GM23338 (cell line): ENCODE measurements around the gene VPS41. TPM values are rescaled to one million over a fixed set of nuclear protein-coding genes. Genes with fewer than 3 reads are reported as not detected.

Source experiments
- ATAC-seq: fragments of 200-7000 bp; cut with Tn5 transposase; 3 replicates; pipeline ENCODE4 v1.9.1; 2020
- DNase-seq: peaks from one replicate; pipeline ENCODE4 v3.0.0-alpha.2; 2015; ENCODE audit warnings: low spot score
- H2AFZ ChIP-seq: fragments of 200-600 bp; sonication (generic); 2 replicates; pipeline ENCODE4 v1.8.0; 2016; ENCODE audit warnings: antibody characterized with exemption, mild to moderate bottlenecking, moderate library complexity
- H3F3A ChIP-seq: fragments of 200-600 bp; sonication (generic); replicated peaks from 2 replicates; pipeline ENCODE4 v1.8.0; 2017; ENCODE audit warnings: antibody characterized with exemption, mixed run types, low read depth
- H3K27ac ChIP-seq: fragments of 200-600 bp; sonication (generic); 2 replicates; pipeline ENCODE4 v1.6.1; 2016; ENCODE audit warnings: low read depth
- H3K27me3 ChIP-seq: fragments of 200-600 bp; sonication (generic); 2 replicates; pipeline ENCODE4 v1.8.0; 2016; ENCODE audit warnings: mild to moderate bottlenecking, mixed run types, moderate library complexity; ENCODE audit not compliant: insufficient read depth
- H3K36me3 ChIP-seq: fragments of 200-600 bp; sonication (generic); 2 replicates; pipeline ENCODE4 v1.8.0; 2016; ENCODE audit warnings: mild to moderate bottlenecking; ENCODE audit not compliant: insufficient read depth
- H3K4me1 ChIP-seq: fragments of 200-600 bp; sonication (generic); 2 replicates; pipeline ENCODE4 v1.8.0; 2016; ENCODE audit warnings: mild to moderate bottlenecking, moderate library complexity; ENCODE audit not compliant: insufficient read depth
- H3K4me2 ChIP-seq: fragments of 200-600 bp; sonication (generic); 2 replicates; pipeline ENCODE4 v1.7.1; 2017; ENCODE audit warnings: mixed run types
- H3K4me3 ChIP-seq: fragments of 200-600 bp; sonication (generic); 2 replicates; pipeline ENCODE4 v1.6.1; 2016; ENCODE audit warnings: mixed run types
- H3K79me2 ChIP-seq: fragments of 200-600 bp; sonication (generic); replicated peaks from 2 replicates; pipeline ENCODE4 v1.8.0; 2017; ENCODE audit warnings: mild to moderate bottlenecking; ENCODE audit not compliant: insufficient read depth
- H3K9me2 ChIP-seq: fragments of 200-600 bp; sonication (generic); 2 replicates; pipeline ENCODE4 v1.8.0; 2017; ENCODE audit not compliant: insufficient read depth
- H4K20me1 ChIP-seq: fragments of 200-600 bp; sonication (generic); replicated peaks from 2 replicates; pipeline ENCODE4 v1.8.0; 2017; ENCODE audit warnings: mild to moderate bottlenecking; ENCODE audit not compliant: insufficient read depth
- H3K27ac Mint-ChIP-seq: 2 replicates; pipeline ENCODE4 v1.8.0; 2020; ENCODE audit warnings: inconsistent platforms, mild to moderate bottlenecking, moderate library complexity, mixed read lengths
- H3K27me3 Mint-ChIP-seq: 3 replicates; pipeline ENCODE4 v1.8.0; 2022; ENCODE audit warnings: low read depth, mild to moderate bottlenecking, moderate library complexity, mixed read lengths, inconsistent platforms; ENCODE audit not compliant: insufficient read depth, poor library complexity
- H3K36me3 Mint-ChIP-seq: 3 replicates; pipeline ENCODE4 v1.8.0; 2021; ENCODE audit warnings: low read depth, mild to moderate bottlenecking, inconsistent platforms, moderate library complexity, mixed read lengths
- H3K4me1 Mint-ChIP-seq: 3 replicates; pipeline ENCODE4 v1.8.0; 2020; ENCODE audit warnings: mild to moderate bottlenecking, inconsistent platforms, mixed read lengths
- H3K4me3 Mint-ChIP-seq: 3 replicates; pipeline ENCODE4 v1.8.0; 2021; ENCODE audit warnings: moderate library complexity, mild to moderate bottlenecking, inconsistent platforms, mixed read lengths
- H3K9me3 Mint-ChIP-seq: 3 replicates; pipeline ENCODE4 v1.8.0; 2020; ENCODE audit warnings: moderate library complexity, mild to moderate bottlenecking, inconsistent platforms, mixed read lengths
- CREB1 ChIP-seq: fragments of 250-450 bp; sonication (Bioruptor Pico); IDR thresholded peaks from 2 replicates; pipeline ENCODE4 v1.5.0; 2020; ENCODE audit warnings: low read depth, mild to moderate bottlenecking, moderate library complexity
- CTCF ChIP-seq, 2 experiments: fragments of 200-600 bp in 1 of 2; sonication (generic) in 1 of 2; conservative IDR thresholded peaks; 2 replicates each; pipeline versions ENCODE4 v1.5.1 to v1.6.1; 2016 to 2017; ENCODE audit warnings: antibody characterized with exemption in 2 of 2, low read depth in 2 of 2, mild to moderate bottlenecking in 2 of 2, moderate library complexity in 1 of 2
- ETS1 ChIP-seq: IDR thresholded peaks from 2 replicates; pipeline ENCODE4 v1.6.1; 2016; ENCODE audit warnings: antibody characterized with exemption
- EZH2 ChIP-seq: fragments of 200-600 bp; sonication (generic); IDR thresholded peaks from one replicate; pipeline ENCODE4 v1.8.0; 2017; ENCODE audit warnings: antibody characterized with exemption, mild to moderate bottlenecking, low read depth; ENCODE audit not compliant: unreplicated experiment
- EZH2phosphoT487 ChIP-seq: fragments of 200-600 bp; sonication (generic); IDR thresholded peaks from one replicate; pipeline ENCODE4 v1.8.1; 2018; ENCODE audit warnings: antibody characterized with exemption; ENCODE audit not compliant: unreplicated experiment
- JUNB ChIP-seq: IDR thresholded peaks from one replicate; pipeline ENCODE4 v1.6.1; 2016; ENCODE audit warnings: antibody characterized with exemption; ENCODE audit not compliant: unreplicated experiment
- NANOG ChIP-seq: IDR thresholded peaks from 2 replicates; pipeline ENCODE4 v1.6.1; 2016; ENCODE audit warnings: antibody characterized with exemption, borderline replicate concordance
- ZNF114 ChIP-seq: fragments of 250-450 bp; sonication (Bioruptor Pico); IDR thresholded peaks from 2 replicates; pipeline ENCODE4 v1.5.0; 2020; ENCODE audit warnings: mild to moderate bottlenecking, moderate library complexity
- ZNF331 ChIP-seq: fragments of 250-450 bp; sonication (Bioruptor Pico); IDR thresholded peaks from 2 replicates; pipeline ENCODE4 v1.5.0; 2020; ENCODE audit warnings: low read depth, mild to moderate bottlenecking, moderate library complexity
- ZNF462 ChIP-seq: fragments of 250-450 bp; sonication (Bioruptor Pico); IDR thresholded peaks from 2 replicates; pipeline ENCODE4 v1.5.0; 2020; ENCODE audit warnings: mild to moderate bottlenecking, moderate library complexity
- polyA plus RNA-seq: library from polyadenylated mRNA; unstranded; fragments of >200 nt; fragmentation: Nextera tagmentation; extraction: Ambion mirVana; gene quantifications from 2 replicates; pipeline ENCODE4 v1.2.1, GENCODE V29; 2016
- total RNA-seq: library from RNA; depleted of rRNA; stranded (reverse); fragments of >200 nt; shearing (Covaris generic); gene quantifications from 2 replicates; pipeline ENCODE4 v1.2.3, GENCODE V29; 2014

VPS41 gene
- total and polyA plus RNA-seq, 2 experiments from 2014 or later, result 20.2 to 41.2 TPM

- TF ChIP-seq ZNF462 (no peak), ZNF114 (CRISPR knock-in tag) (no peak), JUNB (no peak), ETS1 (no peak), ZNF331 (no peak), CTCF (conservative IDR thresholded peaks at IDR 0.05; ENCODE audit: low read depth in 2 of 2) (no peak), EZH2 (no peak)
These were observed 229.6 kb downstream of the VPS41 start (continued) for GRCh38 chr7:38679419-38679818.

GRCh38 chr7:38678698-38679054, 230.3 kb downstream of the VPS41 start:
- no peak overlapping the region for H3K4me3 Mint-ChIP-seq
- H3K27ac Mint-ChIP-seq, result no peak overlapping the region
- H3K9me2 ChIP-seq, result peaks cover 12% of the 10 kb centered on the region; the same call in 1 of the 2 replicates
- H3K79me2 ChIP-seq, result no peaks in the 10 kb centered on the region
- DNase-seq (no peak), ATAC-seq (no peak)
- no peaks in the 10 kb centered on the region; the same call in none of the 2 replicates for H3K4me1 ChIP-seq
- H3K4me3 ChIP-seq, result no peak overlapping the region
- H3K27ac ChIP-seq, result no peak overlapping the region
- H3K36me3 ChIP-seq, result no peaks in the 10 kb centered on the region
- H3K27me3 ChIP-seq, result no peaks in the 10 kb centered on the region
- no peak overlapping the region for H2AFZ ChIP-seq
- no peak overlapping the region for H3K4me2 ChIP-seq
- H3K36me3 Mint-ChIP-seq, result no peaks in the 10 kb centered on the region
- H3K4me1 Mint-ChIP-seq, result peaks cover 9% of the 10 kb centered on the region
- H4K20me1 ChIP-seq, result no peaks in the 10 kb centered on the region
- H3K27me3 Mint-ChIP-seq, result peaks cover 3% of the 10 kb centered on the region
- no peaks in the 10 kb centered on the region for H3F3A ChIP-seq
- H3K9me3 Mint-ChIP-seq, result no peaks in the 10 kb centered on the region
- TF ChIP-seq EZH2 (no peak), CREB1 (CRISPR knock-in tag) (no peak), EZH2phosphoT487 (no peak), NANOG (no peak)
